ENCODE results near the gene PEX7. TPM values are rescaled to one million over a fixed set of nuclear protein-coding genes. Genes with fewer than 3 reads are reported as not detected.
A peak's percentile ranks its signal among the peaks of the same experiment; 100 is the strongest.

Gene PEX7
- total RNA-seq, 5 donors from 2014 or later (not counting 1 experiment from before 2014, with no cell fraction given), result 4.3 to 5.5 (median 4.9) TPM

GRCh38 chr6:136775548-136775947 is 46.8 kb upstream of the PEX7 start:
- peaks cover 34 to 65% (median 52%) of the 10 kb centered on the region in 3 donors for H3K4me1 Mint-ChIP-seq
- no peaks in the 10 kb centered on the region for H3K27me3 ChIP-seq (replicated peaks in 1 of 2; ENCODE audit: control insufficient read depth in 2 of 2, extremely low read depth in 1 of 2, insufficient read depth in 2 of 2, low read length in 1 of 2)
- H3K27ac Mint-ChIP-seq, result peak overlapping the region in 1 of 2 donors; percentile 41
- ChIA-PET POLR2A (no interaction called here), CTCF (interaction anchor here in 1 of 2 donors (1.4 kb wide), 1 partner anchor 17 kb away, joined by 10 read pairs; the partner anchor contains the start of gene MAP3K5)
- H3K36me3 Mint-ChIP-seq, result peaks cover 13% of the 10 kb centered on the region
- peaks cover 0 to 25% of the 10 kb centered on the region in 2 experiments for H3K4me1 ChIP-seq (ENCODE audit: control insufficient read depth in 1 of 2, extremely low read depth in 1 of 2, insufficient read depth in 2 of 2, low read length in 2 of 2)
- WGBS (ENCODE audit: insufficient coverage), result 100% methylated on average over 2 of the region's 2 CpGs
- no peak overlapping the region for H3K4me3 ChIP-seq (ENCODE audit: control insufficient read depth in 1 of 2, extremely low read depth in 1 of 2, low read length in 1 of 2)
- DNase-seq (no peak), ATAC-seq (replicated peaks in 1 of 4) (no peak)
- H3K9me3 ChIP-seq, result no peaks in the 10 kb centered on the region
- H3K36me3 ChIP-seq (ENCODE audit: control insufficient read depth in 2 of 2, extremely low read depth in 1 of 2, insufficient read depth in 1 of 2, low read length in 1 of 2), result no peaks in the 10 kb centered on the region
- H3K9me3 Mint-ChIP-seq, result peaks cover 0 to 4% (median 0%) of the 10 kb centered on the region in 3 donors
- no peak overlapping the region for H3K4me3 Mint-ChIP-seq
- no peak overlapping the region for H3K27ac ChIP-seq (ENCODE audit: low read length)
- H3K27me3 Mint-ChIP-seq, result no peaks in the 10 kb centered on the region

DNA sequence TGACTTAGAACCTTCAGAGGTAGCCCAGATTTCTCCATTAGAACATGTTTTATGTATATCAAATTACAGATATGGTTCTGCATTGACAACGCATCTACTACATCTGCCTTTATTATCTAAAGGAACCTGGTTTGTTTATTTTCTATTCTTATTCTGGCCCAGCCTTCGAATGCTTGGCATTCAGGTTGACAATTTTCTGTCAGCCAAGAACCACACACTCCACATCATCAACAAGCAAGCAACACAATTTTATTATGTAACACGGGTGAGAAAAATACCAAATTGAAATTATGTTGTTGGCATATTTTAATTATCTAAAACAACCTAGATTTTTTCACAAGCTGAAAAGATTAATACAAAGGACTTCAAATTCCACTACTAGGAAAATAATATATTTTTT is 44.7 kb upstream of the PEX7 start:
- Histone ChIP-seq H3K27me3 (replicated peaks in 1 of 2; ENCODE audit: control insufficient read depth in 2 of 2, extremely low read depth in 1 of 2, insufficient read depth in 2 of 2, low read length in 1 of 2) (no peaks in the 10 kb centered on the region), H3K4me1 (ENCODE audit: control insufficient read depth in 1 of 2, extremely low read depth in 1 of 2, insufficient read depth in 2 of 2, low read length in 2 of 2) (peaks cover 4 to 20% of the 10 kb centered on the region in 2 experiments), H3K36me3 (ENCODE audit: control insufficient read depth in 2 of 2, extremely low read depth in 1 of 2, insufficient read depth in 1 of 2, low read length in 1 of 2) (no peaks in the 10 kb centered on the region), H3K27ac (ENCODE audit: low read length) (no peak overlapping the region), H3K9me3 (no peaks in the 10 kb centered on the region), H3K4me3 (ENCODE audit: control insufficient read depth in 1 of 2, extremely low read depth in 1 of 2, low read length in 1 of 2) (no peak overlapping the region)
- WGBS (ENCODE audit: insufficient coverage), result no CpG with 5 or more reads among the region's 3 CpGs
- peaks cover 49 to 62% (median 51%) of the 10 kb centered on the region in 3 donors for H3K4me1 Mint-ChIP-seq
- DNase-seq (no peak), ATAC-seq (replicated peaks in 1 of 4) (no peak)
- peaks cover 17% of the 10 kb centered on the region for H3K36me3 Mint-ChIP-seq
- ChIA-PET POLR2A (no interaction called here), CTCF (interaction anchor here in 1 of 2 donors (1.5 kb wide), 1 partner anchor 15 kb away, joined by 3 read pairs; the partner anchor contains the start of gene MAP3K5)
- H3K27me3 Mint-ChIP-seq, result no peaks in the 10 kb centered on the region
- no peak overlapping the region for H3K4me3 Mint-ChIP-seq
- no peak overlapping the region for H3K27ac Mint-ChIP-seq
- peaks cover 0 to 4% (median 0%) of the 10 kb centered on the region in 3 donors for H3K9me3 Mint-ChIP-seq

DNA sequence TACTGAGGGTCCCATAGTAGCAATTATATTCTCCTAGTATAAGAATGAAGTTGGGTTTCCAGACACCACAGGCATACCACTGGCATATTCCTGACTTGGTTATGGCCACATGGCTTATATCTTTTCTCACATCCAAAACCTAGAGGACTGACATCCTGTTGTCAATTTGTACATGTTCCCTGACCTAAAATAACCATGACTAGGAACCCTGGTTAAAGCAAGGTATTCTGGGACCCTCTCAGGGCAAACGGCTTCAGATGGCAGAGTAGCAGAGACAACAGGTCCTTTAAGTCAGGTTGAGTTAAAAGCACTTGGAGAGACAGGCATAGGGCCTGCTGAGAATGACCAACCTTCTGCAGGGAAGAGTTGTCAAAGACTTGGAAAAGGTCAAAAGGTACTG is 42.7 kb upstream of the PEX7 start:
- ATAC-seq (replicated peaks in 1 of 4) (no peak), DNase-seq (no peak)
- CTCF ChIA-PET, result no interaction called here
- no peaks in the 10 kb centered on the region for H3K36me3 ChIP-seq (ENCODE audit: control insufficient read depth in 2 of 2, extremely low read depth in 1 of 2, insufficient read depth in 1 of 2, low read length in 1 of 2)
- H3K9me3 ChIP-seq, result no peaks in the 10 kb centered on the region
- peaks cover 17% of the 10 kb centered on the region for H3K36me3 Mint-ChIP-seq
- H3K9me3 Mint-ChIP-seq, result no peaks in the 10 kb centered on the region
- H3K27me3 Mint-ChIP-seq, result no peaks in the 10 kb centered on the region
- H3K27me3 ChIP-seq (replicated peaks in 1 of 2; ENCODE audit: control insufficient read depth in 2 of 2, extremely low read depth in 1 of 2, insufficient read depth in 2 of 2, low read length in 1 of 2), result no peaks in the 10 kb centered on the region
- no peak overlapping the region for H3K4me3 Mint-ChIP-seq
- WGBS (ENCODE audit: insufficient coverage), result 83% methylated on average over 1 of the region's 1 CpG
- peak overlapping the region; percentile 28 to 46 for H3K27ac Mint-ChIP-seq
- H3K4me1 ChIP-seq (ENCODE audit: control insufficient read depth in 1 of 2, extremely low read depth in 1 of 2, insufficient read depth in 2 of 2, low read length in 2 of 2), result peaks cover 10 to 31% of the 10 kb centered on the region in 2 experiments
- POLR2A ChIA-PET, result no interaction called here
- H3K27ac ChIP-seq (ENCODE audit: low read length), result no peak overlapping the region
- no peak overlapping the region for H3K4me3 ChIP-seq (ENCODE audit: control insufficient read depth in 1 of 2, extremely low read depth in 1 of 2, low read length in 1 of 2)
- peaks cover 52 to 62% (median 55%) of the 10 kb centered on the region in 3 donors for H3K4me1 Mint-ChIP-seq

DNA sequence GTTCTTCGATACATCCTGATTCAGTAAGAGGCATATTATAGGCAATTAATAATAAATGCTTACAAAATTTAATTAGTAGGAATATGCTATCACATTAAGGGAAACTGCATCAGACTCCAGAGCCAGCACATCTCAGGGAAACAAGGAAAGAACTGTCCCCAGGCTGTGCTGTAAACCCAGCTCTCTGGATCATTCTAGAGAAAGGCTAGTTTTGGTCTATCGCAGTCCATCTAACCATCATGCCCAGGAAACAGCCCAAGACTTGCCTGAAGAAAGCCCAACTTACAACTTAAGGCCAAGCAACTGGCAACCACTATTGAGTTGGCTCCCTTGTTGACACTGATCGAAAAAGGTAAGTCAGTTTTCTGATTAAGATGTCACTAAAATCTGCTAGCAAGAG is 41.4 kb upstream of the PEX7 start:
- Mint-ChIP-seq H3K27me3 (no peaks in the 10 kb centered on the region), H3K4me3 (no peak overlapping the region), H3K9me3 (no peaks in the 10 kb centered on the region), H3K27ac (no peak overlapping the region), H3K4me1 (peaks cover 55 to 64% (median 63%) of the 10 kb centered on the region in 3 donors), H3K36me3 (peaks cover 11% of the 10 kb centered on the region)
- ChIA-PET CTCF (interaction anchor here in 1 of 2 donors (1.1 kb wide), 1 partner anchor 11 kb away, joined by 6 read pairs; the partner anchor contains the start of gene MAP3K5), POLR2A (no interaction called here)
- no peak for ATAC-seq (replicated peaks in 1 of 4)
- no peak for DNase-seq
- 100% methylated on average over 1 of the region's 3 CpGs for WGBS (ENCODE audit: insufficient coverage)
- Histone ChIP-seq H3K4me3 (ENCODE audit: control insufficient read depth in 1 of 2, extremely low read depth in 1 of 2, low read length in 1 of 2) (no peak overlapping the region), H3K9me3 (no peaks in the 10 kb centered on the region), H3K27me3 (replicated peaks in 1 of 2; ENCODE audit: control insufficient read depth in 2 of 2, extremely low read depth in 1 of 2, insufficient read depth in 2 of 2, low read length in 1 of 2) (no peaks in the 10 kb centered on the region), H3K4me1 (ENCODE audit: control insufficient read depth in 1 of 2, extremely low read depth in 1 of 2, insufficient read depth in 2 of 2, low read length in 2 of 2) (peaks cover 18 to 42% of the 10 kb centered on the region in 2 experiments), H3K36me3 (ENCODE audit: control insufficient read depth in 2 of 2, extremely low read depth in 1 of 2, insufficient read depth in 1 of 2, low read length in 1 of 2) (no peaks in the 10 kb centered on the region), H3K27ac (ENCODE audit: low read length) (no peak overlapping the region)

GRCh38 chr6:136782021-136782770 is 40.2 kb upstream of the PEX7 start:
- WGBS (ENCODE audit: insufficient coverage), result no CpG with 5 or more reads among the region's 1 CpG
- Mint-ChIP-seq H3K4me3 (peak overlapping the region in 2 of 3 donors; percentile 20 to 42), H3K9me3 (no peaks in the 10 kb centered on the region), H3K36me3 (peaks cover 11% of the 10 kb centered on the region), H3K27ac (peak overlapping the region; percentile 71 to 88), H3K27me3 (no peaks in the 10 kb centered on the region), H3K4me1 (peaks cover 62 to 70% (median 68%) of the 10 kb centered on the region in 3 donors)
- ChIA-PET CTCF (interaction anchor here (0.7 to 1.2 kb wide), 8 partner anchors 8 to 1083 kb away, joined by 3 to 7 read pairs (median 4); partner anchors contain the start of gene MAP3K5 (in 1 of the 2)), POLR2A (interaction anchor here (0.7 kb wide), 2 partner anchors 67 to 79 kb away, joined by 3 to 4 read pairs; no protein-coding TSS in a partner anchor)
- Histone ChIP-seq H3K27ac (ENCODE audit: low read length) (no peak overlapping the region), H3K4me1 (ENCODE audit: control insufficient read depth in 1 of 2, extremely low read depth in 1 of 2, insufficient read depth in 2 of 2, low read length in 2 of 2) (peaks cover 18 to 53% of the 10 kb centered on the region in 2 experiments), H3K9me3 (no peaks in the 10 kb centered on the region), H3K4me3 (ENCODE audit: control insufficient read depth in 1 of 2, extremely low read depth in 1 of 2, low read length in 1 of 2) (no peak overlapping the region), H3K36me3 (ENCODE audit: control insufficient read depth in 2 of 2, extremely low read depth in 1 of 2, insufficient read depth in 1 of 2, low read length in 1 of 2) (no peaks in the 10 kb centered on the region), H3K27me3 (replicated peaks in 1 of 2; ENCODE audit: control insufficient read depth in 2 of 2, extremely low read depth in 1 of 2, insufficient read depth in 2 of 2, low read length in 1 of 2) (no peaks in the 10 kb centered on the region)
- no peak for DNase-seq
- peak; percentile 56 to 73 (median 63) for ATAC-seq (replicated peaks in 1 of 4)

DNA sequence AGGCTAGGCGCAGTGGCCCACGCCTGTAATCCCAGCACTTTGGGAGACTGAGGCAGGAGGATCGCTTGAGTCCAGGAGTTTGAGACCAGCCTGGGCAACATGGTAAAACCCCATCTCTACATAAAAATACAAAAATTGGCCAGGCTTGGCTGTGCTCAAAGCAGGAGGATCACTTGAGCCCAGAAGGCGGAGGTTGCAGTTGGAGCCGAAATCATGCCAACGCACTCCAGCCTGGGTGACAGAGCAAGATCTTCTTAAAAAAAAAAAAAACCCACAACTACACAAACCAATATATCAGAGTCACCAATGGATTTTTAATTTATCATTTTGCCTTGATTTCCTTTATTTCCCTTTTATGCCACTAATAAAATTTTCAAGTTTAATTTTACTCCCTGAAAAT is 39.4 kb upstream of the PEX7 start:
- Histone ChIP-seq H3K4me1 (ENCODE audit: control insufficient read depth in 1 of 2, extremely low read depth in 1 of 2, insufficient read depth in 2 of 2, low read length in 2 of 2) (peaks cover 18 to 60% of the 10 kb centered on the region in 2 experiments), H3K9me3 (no peaks in the 10 kb centered on the region), H3K27ac (ENCODE audit: low read length) (no peak overlapping the region), H3K36me3 (ENCODE audit: control insufficient read depth in 2 of 2, extremely low read depth in 1 of 2, insufficient read depth in 1 of 2, low read length in 1 of 2) (no peaks in the 10 kb centered on the region), H3K4me3 (ENCODE audit: control insufficient read depth in 1 of 2, extremely low read depth in 1 of 2, low read length in 1 of 2) (no peak overlapping the region), H3K27me3 (replicated peaks in 1 of 2; ENCODE audit: control insufficient read depth in 2 of 2, extremely low read depth in 1 of 2, insufficient read depth in 2 of 2, low read length in 1 of 2) (no peaks in the 10 kb centered on the region)
- no peak for DNase-seq
- Mint-ChIP-seq H3K9me3 (no peaks in the 10 kb centered on the region), H3K36me3 (peaks cover 11% of the 10 kb centered on the region), H3K4me1 (peaks cover 69 to 76% (median 70%) of the 10 kb centered on the region in 3 donors), H3K27ac (peak overlapping the region; percentile 71 to 88), H3K27me3 (no peaks in the 10 kb centered on the region), H3K4me3 (peak overlapping the region in 1 of 3 donors; percentile 62)
- CTCF ChIA-PET, result interaction anchor here in 1 of 2 donors (1.8 kb wide), 1 partner anchor 9 kb away, joined by 17 read pairs; the partner anchor contains the start of gene MAP3K5
- POLR2A ChIA-PET, result interaction anchor here in 1 of 2 donors (0.7 kb wide), 1 partner anchor 78 kb away, joined by 3 read pairs; no protein-coding TSS in a partner anchor
- no peak for ATAC-seq (replicated peaks in 1 of 4)
- WGBS (ENCODE audit: insufficient coverage), result 96% methylated on average over 4 of the region's 6 CpGs
